Stimulated activated effector memory CD8-positive, alpha-beta T cell treated with anti-CD3 and anti-CD28 coated beads, Interleukin-12 subunit alpha, Interleukin-12 subunit beta, amount 100 ng/mL, for 72 hours (primary cell): ENCODE measurements around the gene GFPT1.

ENCODE experiments used
- ATAC-seq: fragments of 150-1000 bp; cut with Tn5 transposase; 2 replicates; pipeline ENCODE4 v1.10.0; 2021
- DNase-seq, 2 donors: peaks; one replicate each; pipeline ENCODE4 v3.0.0; 2021 to 2022; ENCODE audit warnings: low spot score in 2 of 2
- H3K27ac Mint-ChIP-seq: one replicate; pipeline ENCODE4 v1.8.0; 2022; ENCODE audit warnings: mild to moderate bottlenecking, mixed read lengths
- H3K36me3 Mint-ChIP-seq: one replicate; pipeline ENCODE4 v1.8.0; 2022; ENCODE audit warnings: mild to moderate bottlenecking, mixed read lengths
- H3K4me1 Mint-ChIP-seq: one replicate; pipeline ENCODE4 v1.8.0; 2022; ENCODE audit warnings: mixed read lengths
- H3K4me3 Mint-ChIP-seq: one replicate; pipeline ENCODE4 v1.8.0; 2022; ENCODE audit warnings: mild to moderate bottlenecking, mixed read lengths
- H3K9me3 Mint-ChIP-seq: one replicate; pipeline ENCODE4 v1.8.0; 2022; ENCODE audit warnings: mixed read lengths

Gene GFPT1

GRCh38 chr2:69311024-69311416 lies 76.0 kb downstream of the GFPT1 start:
- peaks cover 3% of the 10 kb centered on the region for H3K9me3 Mint-ChIP-seq
- H3K4me3 Mint-ChIP-seq, result no peak overlapping the region
- ATAC-seq (no peak), DNase-seq (no peak)
- peaks cover 30% of the 10 kb centered on the region for H3K4me1 Mint-ChIP-seq
- no peaks in the 10 kb centered on the region for H3K36me3 Mint-ChIP-seq
- H3K27ac Mint-ChIP-seq, result no peak overlapping the region

- ATAC-seq, result no peak
- H3K4me3 Mint-ChIP-seq, result no peak overlapping the region
- H3K4me1 Mint-ChIP-seq, result peaks cover 32% of the 10 kb centered on the region
- H3K36me3 Mint-ChIP-seq, result no peaks in the 10 kb centered on the region
- no peak for DNase-seq
- H3K9me3 Mint-ChIP-seq, result peaks cover 3% of the 10 kb centered on the region
- H3K27ac Mint-ChIP-seq, result peak overlapping the region; percentile 68
Measured at GRCh38 chr2:69310111-69311023, 76.7 kb downstream of the GFPT1 start.

GRCh38 chr2:69309351-69310110 lies 77.5 kb downstream of the GFPT1 start:
- ATAC-seq (no peak), DNase-seq (no peak)
- peaks cover 32% of the 10 kb centered on the region for H3K4me1 Mint-ChIP-seq
- H3K4me3 Mint-ChIP-seq, result no peak overlapping the region
- no peaks in the 10 kb centered on the region for H3K36me3 Mint-ChIP-seq
- no peak overlapping the region for H3K27ac Mint-ChIP-seq
- peaks cover 3% of the 10 kb centered on the region for H3K9me3 Mint-ChIP-seq

- ATAC-seq, result no peak
- H3K36me3 Mint-ChIP-seq, result peaks cover 4% of the 10 kb centered on the region
- peaks cover 7% of the 10 kb centered on the region for H3K9me3 Mint-ChIP-seq
- peak overlapping the region; percentile 63 for H3K4me3 Mint-ChIP-seq
- no peak overlapping the region for H3K27ac Mint-ChIP-seq
- DNase-seq, result no peak
- H3K4me1 Mint-ChIP-seq, result peaks cover 32% of the 10 kb centered on the region
Measured at GRCh38 chr2:69308338-69308737, 78.7 kb downstream of the GFPT1 start.

GRCh38 chr2:69307579-69308064 lies 79.4 kb downstream of the GFPT1 start:
- ATAC-seq (no peak), DNase-seq (no peak)
- Mint-ChIP-seq H3K4me3 (peak overlapping the region; percentile 63), H3K9me3 (peaks cover 5% of the 10 kb centered on the region), H3K27ac (no peak overlapping the region), H3K36me3 (peaks cover 4% of the 10 kb centered on the region), H3K4me1 (peaks cover 32% of the 10 kb centered on the region)

- Mint-ChIP-seq H3K4me1 (peaks cover 32% of the 10 kb centered on the region), H3K27ac (no peak overlapping the region), H3K9me3 (peaks cover 5% of the 10 kb centered on the region), H3K4me3 (peak overlapping the region; percentile 63), H3K36me3 (peaks cover 4% of the 10 kb centered on the region)
- DNase-seq (peak; percentile 65 to 85), ATAC-seq (peak; percentile 92)
Measured at GRCh38 chr2:69306822-69307578, 80.0 kb downstream of the GFPT1 start.

GRCh38 chr2:69306393-69306821 lies 80.6 kb downstream of the GFPT1 start:
- H3K9me3 Mint-ChIP-seq, result peaks cover 5% of the 10 kb centered on the region
- DNase-seq, result no peak
- no peak overlapping the region for H3K27ac Mint-ChIP-seq
- ATAC-seq, result no peak
- peaks cover 4% of the 10 kb centered on the region for H3K36me3 Mint-ChIP-seq
- peaks cover 32% of the 10 kb centered on the region for H3K4me1 Mint-ChIP-seq
- H3K4me3 Mint-ChIP-seq, result peak overlapping the region; percentile 63

GRCh38 chr2:69305712-69306392 lies 81.2 kb downstream of the GFPT1 start:
- Mint-ChIP-seq H3K27ac (no peak overlapping the region), H3K9me3 (peaks cover 5% of the 10 kb centered on the region), H3K4me3 (peak overlapping the region; percentile 63), H3K4me1 (peaks cover 32% of the 10 kb centered on the region), H3K36me3 (peaks cover 4% of the 10 kb centered on the region)
- DNase-seq (no peak), ATAC-seq (no peak)

- Mint-ChIP-seq H3K4me3 (no peak overlapping the region), H3K9me3 (peaks cover 5% of the 10 kb centered on the region), H3K4me1 (peaks cover 27% of the 10 kb centered on the region)
Measured at GRCh38 chr2:69305166-69305565, 81.9 kb downstream of the GFPT1 start.

GRCh38 chr2:69304656-69305055 lies 82.4 kb downstream of the GFPT1 start:
- H3K36me3 Mint-ChIP-seq, result peaks cover 4% of the 10 kb centered on the region
- H3K9me3 Mint-ChIP-seq, result peaks cover 5% of the 10 kb centered on the region
- no peak overlapping the region for H3K4me3 Mint-ChIP-seq
- DNase-seq, result no peak
- H3K4me1 Mint-ChIP-seq, result peaks cover 22% of the 10 kb centered on the region
- no peak overlapping the region for H3K27ac Mint-ChIP-seq
- ATAC-seq, result no peak

More at GRCh38 chr2:69305166-69305565, 81.9 kb downstream of the GFPT1 start:
- Mint-ChIP-seq H3K27ac (no peak overlapping the region), H3K36me3 (peaks cover 4% of the 10 kb centered on the region)
- DNase-seq (no peak), ATAC-seq (no peak)

- Mint-ChIP-seq H3K36me3 (peaks cover 4% of the 10 kb centered on the region), H3K27ac (no peak overlapping the region), H3K4me3 (no peak overlapping the region), H3K9me3 (peaks cover 5% of the 10 kb centered on the region), H3K4me1 (no peaks in the 10 kb centered on the region)
- DNase-seq, result no peak
- ATAC-seq, result no peak
Measured at GRCh38 chr2:69300650-69301049, 86.4 kb downstream of the GFPT1 start.

- peaks cover 4% of the 10 kb centered on the region for H3K36me3 Mint-ChIP-seq
- ATAC-seq (no peak), DNase-seq (no peak)
- H3K4me3 Mint-ChIP-seq, result no peak overlapping the region
- no peaks in the 10 kb centered on the region for H3K4me1 Mint-ChIP-seq
- H3K9me3 Mint-ChIP-seq, result peaks cover 5% of the 10 kb centered on the region
- H3K27ac Mint-ChIP-seq, result no peak overlapping the region
Measured at GRCh38 chr2:69299772-69300516, 87.1 kb downstream of the GFPT1 start.

- H3K4me1 Mint-ChIP-seq, result no peaks in the 10 kb centered on the region
- ATAC-seq (no peak), DNase-seq (no peak)
- no peak overlapping the region for H3K4me3 Mint-ChIP-seq
- H3K36me3 Mint-ChIP-seq, result no peaks in the 10 kb centered on the region
- peaks cover under 1% of the 10 kb centered on the region for H3K9me3 Mint-ChIP-seq
- no peak overlapping the region for H3K27ac Mint-ChIP-seq
Measured at GRCh38 chr2:69298862-69299261, 88.2 kb downstream of the GFPT1 start.

GRCh38 chr2:69298261-69298660 lies 88.8 kb downstream of the GFPT1 start:
- Mint-ChIP-seq H3K4me3 (no peak overlapping the region), H3K9me3 (no peaks in the 10 kb centered on the region), H3K4me1 (no peaks in the 10 kb centered on the region), H3K36me3 (no peaks in the 10 kb centered on the region), H3K27ac (no peak overlapping the region)
- ATAC-seq (no peak), DNase-seq (no peak)
